ENCODE results near the gene RNF19B.
"Not testable (repeated sequence)": the region's sequence is repeated elsewhere in the genome, so short reads cannot be mapped to it uniquely, and the experiment has no call there.

RNF19B gene

DNA sequence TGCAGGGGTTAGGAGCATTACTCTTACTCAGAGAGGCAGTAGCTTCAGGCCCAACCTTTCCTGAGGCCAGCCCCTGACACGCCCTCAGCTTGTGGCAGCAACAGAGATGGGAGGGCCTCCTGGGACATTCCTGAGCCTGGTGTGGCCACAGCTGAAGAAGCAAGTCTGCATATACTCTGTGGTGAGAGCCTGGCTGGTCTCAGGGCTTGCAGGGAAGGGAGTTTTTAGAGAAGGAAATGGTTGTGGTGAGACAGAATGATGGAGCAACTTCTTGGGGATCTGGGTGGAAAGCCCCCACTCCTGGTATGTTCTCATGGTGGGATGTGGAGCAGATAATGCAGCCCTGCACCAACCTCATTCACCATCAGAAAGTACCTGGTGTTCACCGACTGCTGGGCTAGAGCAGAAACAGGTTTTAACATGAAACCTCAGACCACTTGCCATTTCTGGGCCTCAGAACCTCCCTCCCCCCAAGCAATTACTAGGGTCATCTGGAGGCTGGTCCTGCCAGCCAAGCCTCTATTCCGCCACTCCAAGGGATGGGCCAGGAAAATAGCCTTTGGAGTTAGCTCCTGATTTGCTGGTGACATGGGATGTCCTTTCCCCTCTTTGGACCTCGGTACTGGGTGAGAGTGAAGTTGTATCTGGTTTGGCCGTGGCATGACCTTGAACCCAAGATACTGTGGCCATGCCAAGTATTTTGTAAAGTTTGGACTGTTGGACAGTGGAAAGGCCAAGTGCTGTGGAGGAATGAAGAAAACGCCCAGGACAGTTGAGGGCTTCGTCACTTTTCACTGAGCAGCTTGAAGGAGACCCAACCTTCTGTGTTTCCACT lies 28.1 kb upstream of the RNF19B start:
- DNase-seq (ENCODE audit: low read depth): peak; percentile 91

DNA sequence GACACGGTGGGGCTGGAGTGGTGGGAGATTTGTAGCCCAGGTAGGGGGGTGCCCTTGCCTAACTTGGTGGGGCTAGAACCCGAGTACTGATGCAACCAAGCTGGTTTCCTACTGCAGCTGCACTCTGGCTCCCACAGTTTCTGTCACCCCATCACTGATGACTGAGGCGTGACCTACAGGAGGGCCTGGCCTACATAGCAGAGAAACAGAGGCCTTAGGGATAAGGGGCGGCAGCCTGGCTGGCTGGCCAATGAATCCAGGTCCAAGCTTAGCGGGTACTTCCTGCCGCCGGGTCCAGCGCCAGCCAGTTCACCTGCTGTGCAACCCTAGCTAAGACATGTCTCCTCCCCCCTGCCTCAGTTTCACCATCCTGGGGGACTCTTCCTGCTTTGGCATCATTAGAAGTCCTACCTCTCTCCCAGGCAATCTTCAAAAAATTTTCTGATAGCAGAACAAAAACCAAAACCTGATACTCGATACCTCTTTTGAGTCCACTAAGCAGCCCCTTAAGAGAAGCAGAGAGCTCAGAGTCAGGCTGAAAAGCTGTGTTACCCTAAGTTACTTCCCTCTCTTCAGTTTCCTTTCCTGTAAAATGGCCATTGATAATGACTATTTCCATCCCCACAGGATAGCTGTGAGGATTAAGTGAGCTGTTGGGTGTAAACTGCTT lies 27.3 kb upstream of the RNF19B start:
- no peak for DNase-seq (ENCODE audit: low read depth)

DNA sequence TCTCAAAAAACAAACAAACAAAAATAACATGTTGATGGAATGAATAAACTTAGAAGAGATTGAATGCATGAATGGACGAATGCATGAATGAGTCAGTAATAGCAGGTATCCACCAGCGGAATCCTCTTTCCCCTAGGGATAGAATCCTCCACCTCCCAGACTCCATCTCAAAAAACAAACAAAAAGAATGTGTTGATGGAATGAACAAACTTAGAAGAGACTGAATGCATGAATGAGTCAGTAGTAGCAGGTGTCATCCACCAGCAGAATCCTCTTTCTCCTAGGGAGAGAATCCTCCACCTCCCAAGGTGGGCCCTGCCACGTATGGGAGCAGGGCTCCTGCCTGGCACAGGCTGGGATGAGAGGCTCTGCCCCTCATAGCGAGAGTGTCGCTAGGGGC lies 26.8 kb upstream of the RNF19B start:
- no peak for DNase-seq (ENCODE audit: low read depth)

DNA sequence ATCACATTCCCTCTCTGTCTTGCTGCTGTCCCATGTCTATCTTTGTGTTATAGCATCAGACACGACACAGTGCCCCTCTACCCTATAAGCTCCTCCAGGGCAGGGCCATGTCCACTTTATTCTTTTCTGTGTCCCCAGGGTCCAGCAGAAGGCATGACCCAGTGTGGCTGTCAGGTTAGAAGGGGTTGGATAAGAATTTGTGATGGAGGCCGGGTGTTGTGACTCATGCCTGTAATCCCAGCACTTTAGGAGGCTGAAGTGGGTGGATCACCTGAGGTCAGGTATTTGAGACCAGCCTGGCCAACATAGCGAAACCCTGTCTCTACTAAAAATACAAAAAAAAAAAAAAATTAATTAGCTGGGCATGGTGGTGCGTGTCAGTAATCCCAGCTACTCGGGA lies 26.3 kb upstream of the RNF19B start:
- no peak for DNase-seq (ENCODE audit: low read depth)

DNA sequence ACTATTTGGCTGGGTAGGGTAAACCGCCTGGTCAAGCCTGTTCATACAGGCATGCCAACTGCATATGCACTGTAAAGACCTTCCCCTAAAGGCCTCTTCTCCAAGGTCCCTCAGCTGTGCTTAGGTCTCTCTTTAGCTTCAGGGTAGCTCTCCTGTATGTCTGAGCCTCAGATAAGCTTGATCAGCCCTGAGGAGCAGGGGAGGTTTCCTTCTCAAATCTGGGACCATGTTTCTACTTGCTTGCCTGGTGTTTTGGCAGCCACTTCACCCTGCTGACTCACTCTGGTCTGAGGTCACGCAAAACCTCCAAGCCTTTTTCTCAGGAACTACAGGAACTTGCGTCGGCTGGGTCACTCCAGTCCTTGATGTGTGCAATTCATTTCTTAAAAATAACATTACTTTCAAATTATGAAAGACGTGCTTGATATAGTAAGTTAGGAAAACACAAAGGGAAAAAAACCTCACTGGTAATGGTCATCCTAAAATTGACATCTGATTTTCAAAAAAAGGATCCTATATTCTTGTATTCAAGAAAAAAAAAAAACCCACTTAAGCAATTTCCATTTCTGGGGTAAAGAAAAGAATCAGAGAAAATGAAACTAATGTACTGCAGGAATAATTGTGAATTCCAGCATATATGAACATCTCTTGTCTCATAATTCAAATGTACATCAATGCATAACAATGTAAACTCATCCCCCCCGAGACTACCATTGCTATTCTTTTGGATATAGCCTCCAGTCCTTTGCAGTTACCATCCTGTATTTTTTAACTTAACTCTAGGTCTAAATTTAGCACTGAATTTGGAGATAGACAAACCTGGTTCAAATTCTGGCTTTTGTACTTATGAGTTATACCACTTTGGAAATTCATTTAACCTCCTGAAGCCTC lies 24.8 kb upstream of the RNF19B start:
- peak; percentile 95 for DNase-seq (ENCODE audit: low read depth)

DNA sequence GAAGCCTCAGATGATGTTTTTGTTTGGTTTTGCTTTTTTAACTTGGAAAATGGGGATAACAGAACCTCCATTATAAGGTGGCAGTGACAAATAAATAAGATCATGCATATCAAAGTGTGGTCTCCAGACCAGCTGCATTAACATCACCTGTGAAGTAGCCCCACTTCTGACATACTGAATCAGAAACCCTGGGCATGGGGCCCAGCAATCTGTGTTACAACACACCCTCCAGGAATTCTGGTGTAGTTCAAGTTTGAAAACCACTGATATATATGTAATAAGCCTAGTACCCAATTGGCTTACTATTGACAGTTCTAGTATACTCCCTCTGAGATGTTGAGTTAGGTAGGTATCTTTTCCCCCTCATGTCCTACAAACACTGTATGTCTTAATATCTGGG lies 24.1 kb upstream of the RNF19B start:
- peak; percentile 69 for DNase-seq (ENCODE audit: low read depth)

DNA sequence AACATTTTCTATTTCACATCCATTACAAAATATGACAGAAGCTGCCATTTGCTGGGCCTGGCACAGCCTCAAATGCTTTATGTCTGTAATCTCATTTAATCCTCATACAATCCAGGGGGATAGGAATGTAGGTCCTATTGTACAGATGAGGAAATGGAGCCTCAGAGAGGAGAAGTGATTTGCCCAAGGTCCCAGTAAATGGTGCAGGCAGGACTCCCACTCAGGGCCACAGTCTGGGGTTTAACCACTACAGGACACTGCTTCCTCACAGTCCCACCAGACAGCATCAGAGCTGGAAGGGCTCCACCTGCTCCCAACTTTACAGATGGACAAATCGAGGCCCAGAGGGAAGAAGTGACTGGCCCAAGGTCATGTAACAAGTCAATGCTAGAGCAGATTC lies 20.6 kb upstream of the RNF19B start:
- DNase-seq (ENCODE audit: low read depth): no peak

DNA sequence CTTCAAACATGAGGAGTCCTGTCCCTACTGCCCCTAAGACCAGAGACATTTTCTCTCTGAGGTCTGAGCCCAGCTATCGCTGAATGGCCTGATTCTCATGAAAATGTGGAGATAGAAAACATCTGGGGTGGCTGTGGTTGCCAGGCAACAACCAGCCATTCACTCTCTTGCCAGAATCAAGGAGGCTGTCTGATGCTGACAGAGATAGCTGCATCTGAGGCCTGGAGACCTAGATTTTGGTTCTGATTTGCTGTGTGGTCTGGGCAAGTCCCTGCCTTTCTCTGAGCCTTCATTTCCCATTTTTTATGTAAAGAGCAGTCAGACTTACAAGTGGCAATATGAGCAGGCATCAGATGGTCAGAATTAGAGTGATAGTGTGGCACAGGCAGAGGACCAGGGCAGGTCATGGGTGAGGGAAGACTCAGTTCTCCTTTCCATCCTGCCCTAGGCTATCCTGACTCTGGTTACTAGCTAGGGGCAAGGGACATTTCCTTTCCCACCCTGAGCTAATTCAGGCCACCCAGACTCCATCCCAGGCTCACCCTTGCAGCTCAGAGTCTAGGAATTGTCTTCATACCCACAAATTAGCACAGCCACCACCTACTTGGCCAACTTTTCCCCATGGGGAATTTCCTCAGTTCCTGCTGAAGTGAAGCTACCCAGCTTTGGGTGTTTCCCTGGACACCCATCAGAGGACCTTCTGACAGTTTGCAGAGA lies 20.0 kb upstream of the RNF19B start:
- DNase-seq (ENCODE audit: low read depth): peak; percentile 48

DNA sequence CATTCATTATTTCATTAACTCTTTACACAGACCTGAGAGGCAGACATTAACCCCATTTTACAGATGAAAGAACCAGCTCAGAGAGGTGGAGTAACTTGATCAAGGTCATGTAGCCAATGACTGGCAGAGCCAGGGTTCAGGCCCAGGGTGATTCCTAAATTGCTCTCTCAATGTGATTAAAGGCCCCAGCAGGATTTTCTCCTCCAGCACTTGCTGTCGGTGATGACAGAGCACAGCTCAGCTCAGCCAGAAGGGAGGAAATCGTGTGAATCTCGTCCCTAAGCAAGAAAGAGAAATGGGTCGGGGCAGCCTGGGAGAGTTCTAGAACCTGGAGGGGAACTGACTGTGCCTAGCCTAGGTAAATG lies 19.5 kb upstream of the RNF19B start:
- DNase-seq (ENCODE audit: low read depth): no peak

DNA sequence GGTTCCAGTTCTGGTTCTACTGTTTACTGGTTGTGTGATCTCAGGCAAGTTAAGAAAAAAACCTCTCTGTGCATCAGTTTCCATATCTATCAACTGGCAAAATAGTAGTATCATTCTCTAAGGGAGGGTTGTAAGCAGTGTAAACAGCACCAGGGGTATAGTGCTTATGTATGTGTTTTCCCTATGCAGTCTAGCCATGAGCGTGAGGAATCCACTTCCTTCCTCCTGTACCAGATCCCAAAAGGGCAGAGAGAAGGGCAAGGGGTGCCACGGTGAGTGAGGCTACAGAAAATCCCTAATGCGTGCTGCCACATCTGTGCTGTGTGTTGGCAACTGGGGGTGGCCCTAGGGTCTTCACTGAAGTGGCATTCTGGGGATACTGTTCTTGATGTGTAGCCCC lies 18.4 kb upstream of the RNF19B start:
- no peak for DNase-seq (ENCODE audit: low read depth)

DNA sequence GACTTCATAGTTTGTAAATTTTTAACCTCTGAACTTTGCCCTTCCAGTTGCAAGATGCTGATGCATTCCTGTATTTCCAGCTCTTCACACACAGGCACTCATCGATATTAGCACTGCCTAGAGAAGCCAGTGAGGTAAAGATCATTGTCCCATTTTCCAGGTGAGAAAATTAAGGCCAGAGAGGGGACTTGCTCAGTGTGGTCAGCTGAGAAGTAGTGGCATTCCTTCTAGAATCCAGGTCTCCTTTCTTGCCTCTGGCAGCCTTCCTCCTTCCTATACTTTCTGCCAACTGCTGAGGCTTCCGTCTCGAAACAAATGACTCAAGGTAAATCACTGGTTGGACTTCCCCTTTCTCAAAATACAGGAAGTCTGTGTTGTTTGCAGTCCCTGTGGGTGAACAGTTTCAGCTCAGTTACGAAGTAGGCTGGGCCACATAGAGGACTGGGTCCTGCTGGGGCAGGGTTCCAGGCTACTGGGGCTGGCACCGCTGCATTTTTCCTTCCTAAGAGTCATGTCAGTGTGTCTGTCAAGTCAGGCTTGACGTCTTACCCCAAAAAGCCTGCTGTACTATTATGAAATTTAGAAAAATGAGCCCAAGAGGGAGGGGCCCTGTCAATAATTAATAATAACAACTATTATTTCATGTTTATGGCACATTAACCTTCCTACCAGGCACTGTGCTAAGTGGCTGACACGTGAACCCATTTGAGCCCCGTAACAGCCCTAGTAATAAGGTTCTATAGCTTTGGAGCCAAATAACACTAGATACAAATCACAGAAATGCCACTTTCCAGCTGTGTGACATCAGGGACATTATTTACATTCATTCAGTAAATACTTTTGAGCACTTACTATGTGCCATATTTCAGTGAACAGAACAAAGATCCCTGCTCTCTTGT lies 16.6 kb upstream of the RNF19B start:
- DNase-seq (ENCODE audit: low read depth): peak; percentile 55

DNA sequence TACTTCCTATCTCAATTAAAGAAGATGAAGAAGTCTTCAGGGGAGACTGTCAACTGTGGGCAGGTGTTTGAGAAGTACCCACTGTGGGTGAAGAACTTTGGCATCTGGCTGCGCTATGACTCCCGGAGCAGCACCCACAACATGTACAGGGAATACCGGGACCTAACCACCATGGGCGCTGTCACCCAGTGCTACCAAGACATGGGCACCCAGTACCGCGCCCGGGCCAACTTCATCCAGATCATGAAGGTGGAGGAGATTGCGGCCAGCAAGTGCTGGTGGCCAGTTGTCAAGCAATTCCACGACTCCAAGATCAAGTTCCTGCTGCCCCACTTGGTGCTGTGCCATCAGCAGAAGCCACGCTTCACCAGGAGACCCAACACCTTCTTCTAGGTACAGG lies 15.5 kb upstream of the RNF19B start:
- DNase-seq (ENCODE audit: low read depth): no peak

DNA sequence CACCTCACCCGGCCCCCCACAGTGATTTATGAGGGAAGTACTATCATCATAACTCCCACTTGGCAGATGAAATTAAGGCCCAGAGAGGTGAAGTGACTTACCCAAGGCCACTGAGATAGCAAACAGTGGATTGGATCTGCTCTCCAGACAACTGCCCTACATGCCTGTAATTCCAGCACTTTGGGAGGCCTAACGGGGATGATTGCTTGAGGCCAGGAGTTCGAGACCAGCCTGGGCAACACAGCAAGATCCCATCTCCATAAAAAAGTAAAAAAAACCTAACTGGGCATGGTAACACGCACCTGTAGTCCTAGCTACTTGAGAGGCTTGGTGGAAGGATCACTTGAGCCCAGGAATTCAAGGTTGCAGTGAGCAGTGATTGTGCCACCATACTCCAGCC lies 14.2 kb upstream of the RNF19B start:
- DNase-seq (ENCODE audit: low read depth): no peak

DNA sequence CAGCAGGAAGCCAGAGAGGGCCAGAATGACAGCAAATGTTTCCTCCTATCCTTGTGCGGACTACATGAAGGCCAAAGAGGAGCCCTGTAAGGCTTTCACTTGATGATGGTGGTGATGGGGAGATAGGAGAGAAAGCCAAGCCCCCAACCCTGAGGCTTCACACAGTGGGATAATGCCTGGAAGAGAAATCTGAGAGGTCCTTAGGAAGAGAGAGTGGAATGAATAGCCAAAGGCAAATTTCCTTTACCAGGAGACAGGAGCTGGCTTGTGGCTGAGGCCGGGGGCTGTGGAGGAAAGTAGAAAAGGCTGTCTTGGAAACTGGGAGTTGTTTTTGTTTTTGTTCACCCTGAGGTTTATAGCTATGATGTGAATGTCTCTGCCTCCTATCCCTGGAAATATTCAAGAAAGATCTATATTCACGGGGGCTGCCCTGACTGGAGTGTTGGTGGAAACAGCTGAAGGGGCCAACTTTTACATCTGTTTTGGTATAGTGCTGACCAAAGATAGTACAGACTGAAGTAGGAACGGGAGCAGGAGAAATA lies 13.0 kb upstream of the RNF19B start:
- DNase-seq (ENCODE audit: low read depth): no peak

DNA sequence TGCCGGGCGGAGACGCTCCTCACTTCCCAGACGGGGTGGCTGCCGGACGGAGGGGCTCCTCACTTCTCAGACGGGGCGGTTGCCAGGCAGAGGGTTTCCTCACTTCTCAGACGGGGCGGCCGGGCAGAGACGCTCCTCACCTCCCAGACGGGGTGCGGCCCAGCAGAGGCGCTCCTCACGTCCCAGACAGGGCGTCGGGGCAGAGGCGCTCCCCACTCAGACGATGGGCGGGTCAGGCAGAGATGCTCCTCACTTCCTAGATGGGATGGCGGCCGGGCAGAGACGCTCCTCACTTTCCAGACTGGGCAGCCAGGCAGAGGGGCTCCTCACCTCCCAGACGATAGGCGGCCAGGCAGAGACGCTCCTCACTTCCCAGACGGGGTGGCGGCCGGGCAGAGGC lies 10.4 kb upstream of the RNF19B start:
- DNase-seq (ENCODE audit: low read depth): not testable (repeated sequence)

DNA sequence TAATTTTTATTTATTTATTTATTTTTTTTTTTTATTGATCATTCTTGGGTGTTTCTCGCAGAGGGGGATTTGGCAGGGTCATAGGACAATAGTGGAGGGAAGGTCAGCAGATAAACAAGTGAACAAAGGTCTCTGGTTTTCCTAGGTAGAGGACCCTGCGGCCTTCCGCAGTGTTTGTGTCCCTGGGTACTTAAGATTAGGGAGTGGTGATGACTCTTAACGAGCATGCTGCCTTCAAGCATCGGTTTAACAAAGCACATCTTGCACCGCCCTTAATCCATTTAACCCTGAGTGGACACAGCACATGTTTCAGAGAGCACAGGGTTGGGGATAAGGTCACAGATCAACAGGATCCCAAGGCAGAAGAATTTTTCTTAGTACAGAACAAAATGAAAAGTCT lies 8.8 kb upstream of the RNF19B start:
- DNase-seq (ENCODE audit: low read depth): not testable (repeated sequence)

DNA sequence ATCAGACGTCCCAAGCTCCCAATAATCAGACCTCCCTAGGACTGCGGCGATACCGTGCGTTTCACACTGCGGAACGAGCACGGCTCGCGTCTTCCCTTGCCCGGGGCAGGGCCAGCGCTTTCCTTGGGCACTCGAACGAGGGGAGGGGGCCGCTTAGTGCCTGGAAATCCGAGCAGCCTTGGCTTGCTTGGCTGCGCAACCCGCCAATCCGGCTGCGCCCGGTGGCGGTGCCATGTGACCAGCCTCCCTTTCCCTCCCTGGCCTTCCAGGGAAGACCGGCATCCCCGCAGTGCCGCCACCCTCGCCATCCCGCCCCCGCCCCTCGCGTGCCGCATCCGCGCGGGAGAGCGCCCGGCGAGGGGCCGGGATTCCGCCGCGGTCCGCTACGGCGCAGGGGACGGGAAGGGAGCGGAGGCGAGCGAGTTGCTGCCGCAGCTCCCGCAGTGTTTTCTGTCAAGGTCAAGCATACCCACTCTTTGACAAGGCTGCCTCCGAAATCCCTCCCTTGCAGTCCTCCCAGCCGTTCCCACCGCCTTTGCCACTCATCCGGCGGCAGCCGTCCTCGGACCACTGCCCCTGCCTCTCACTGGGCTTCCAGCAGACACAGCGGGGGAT lies 8.3 kb upstream of the RNF19B start:
- DNase-seq (ENCODE audit: low read depth): peak; percentile 37

DNA sequence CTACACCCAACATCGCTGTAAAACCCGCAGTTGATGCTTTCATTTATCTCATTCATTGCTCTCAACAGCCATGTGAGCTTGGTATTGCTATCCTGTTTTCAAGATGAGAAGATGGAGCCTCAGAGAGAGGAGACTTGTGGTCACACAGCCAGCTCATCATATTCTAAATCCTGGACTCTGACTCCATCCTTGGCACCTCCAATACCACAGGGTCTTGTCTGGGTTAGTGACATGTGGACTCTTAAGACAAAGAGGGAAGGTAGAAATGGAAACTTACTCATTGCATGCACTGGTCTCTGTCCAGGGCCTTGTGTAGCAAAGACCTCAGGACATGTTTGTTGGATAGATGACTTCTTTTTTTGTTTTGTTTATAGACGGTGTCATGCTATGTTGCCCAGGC lies 7.0 kb upstream of the RNF19B start:
- no peak for DNase-seq (ENCODE audit: low read depth)

DNA sequence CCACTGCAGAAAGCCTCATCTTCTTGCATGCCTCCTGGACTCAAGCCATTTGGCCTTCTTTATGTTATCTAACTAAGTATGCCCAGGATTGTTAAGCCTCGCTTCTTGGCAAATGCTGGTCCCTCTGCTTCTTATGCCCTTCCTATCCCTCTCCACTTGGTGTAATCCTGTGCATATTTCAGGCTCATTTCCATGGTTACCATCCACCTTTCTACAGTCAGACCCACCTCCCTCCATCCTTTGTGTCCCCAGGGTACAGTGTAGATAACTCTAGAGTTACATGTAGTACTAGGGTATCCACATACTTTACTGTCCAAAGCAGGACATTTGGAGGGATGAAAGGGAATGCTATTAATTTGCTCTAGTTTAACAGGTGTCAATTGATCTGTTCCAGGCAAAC lies 6.5 kb upstream of the RNF19B start:
- no peak for DNase-seq (ENCODE audit: low read depth)

DNA sequence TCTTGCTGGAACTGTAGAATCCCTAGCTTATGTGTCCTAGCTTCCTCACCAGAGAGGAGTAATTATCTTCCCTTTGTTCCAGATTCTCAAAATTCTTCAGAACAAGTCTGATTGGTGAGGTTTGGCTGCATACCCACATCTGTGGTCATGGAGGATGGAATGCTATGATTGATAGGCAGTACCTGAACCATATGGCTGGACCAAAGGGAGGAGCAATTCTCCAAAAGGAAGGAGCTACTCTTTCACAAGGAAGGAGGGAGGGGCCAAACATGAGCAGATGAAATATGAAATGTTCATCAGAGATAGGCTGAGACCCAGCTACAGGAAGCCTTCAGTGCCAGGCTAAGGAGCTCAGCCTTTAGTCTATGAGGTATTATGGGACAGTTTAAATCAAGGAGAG lies 5.0 kb upstream of the RNF19B start:
- no peak for DNase-seq (ENCODE audit: low read depth)
